Suprapubic skin (tissue), 4 donors: ENCODE results near the gene PAPSS2.

Experiments used
- CTCF ChIP-seq, 2 donors: fragments of 200-600 bp in 1 of 2; fragments of 450-650 bp in 1 of 2; sonication (generic) in 1 of 2; IDR thresholded peaks; one replicate each; pipeline ENCODE4 v1.5.1; 2016 to 2019; ENCODE audit warnings: antibody characterized with exemption in 2 of 2, mild to moderate bottlenecking in 1 of 2, moderate library complexity in 1 of 2
- EP300 ChIP-seq: sonication (generic); formaldehyde crosslinking; IDR thresholded peaks from one replicate; pipeline ENCODE4 v1.6.1; 2017; ENCODE audit warnings: antibody characterized with exemption
- POLR2A ChIP-seq, 2 donors: fragments of 450-650 bp; IDR thresholded peaks; one replicate each; pipeline ENCODE4 v1.6.1; 2017; ENCODE audit warnings: antibody characterized with exemption in 2 of 2, mild to moderate bottlenecking in 2 of 2, moderate library complexity in 2 of 2
- POLR2AphosphoS5 ChIP-seq, 3 donors: sonication (generic); formaldehyde crosslinking; IDR thresholded peaks; one replicate each; pipeline ENCODE4 v1.6.1; 2017; ENCODE audit warnings: antibody characterized with exemption in 3 of 3

GRCh38 chr10:87618566-87619423 lies 40.9 kb upstream of the PAPSS2 start:
- TF ChIP-seq CTCF (IDR thresholded peaks at IDR 0.05): no peak
- no peak for TF ChIP-seq POLR2AphosphoS5 (IDR thresholded peaks at IDR 0.05)
- no peak for TF ChIP-seq POLR2A (IDR thresholded peaks at IDR 0.05)
- TF ChIP-seq EP300: no peak
